H9 (cell line): Measurements from ENCODE around the gene WRAP73. TPM values are rescaled to one million over a fixed set of nuclear protein-coding genes. Genes with fewer than 3 reads are reported as not detected.

Source experiments
- DNase-seq: peaks from one replicate; pipeline ENCODE4 v3.0.0-alpha.2; 2017
- H2AFZ ChIP-seq: one replicate; pipeline ENCODE4 v1.6.1; 2013; ENCODE audit warnings: mild to moderate bottlenecking, low read length, control low read depth, moderate library complexity
- H2AK5ac ChIP-seq: 2 replicates; pipeline ENCODE4 v1.6.1; 2013; ENCODE audit warnings: low read length, control low read depth, mixed read lengths; ENCODE audit not compliant: insufficient read length
- H2BK120ac ChIP-seq: one replicate; pipeline ENCODE4 v1.6.1; 2013; ENCODE audit warnings: low read depth, mild to moderate bottlenecking, low read length, control low read depth, inconsistent platforms; ENCODE audit not compliant: poor library complexity, severe bottlenecking
- H2BK12ac ChIP-seq: 2 replicates; pipeline ENCODE4 v1.6.1; 2013; ENCODE audit warnings: low read length, control low read depth, mixed read lengths, low read depth; ENCODE audit not compliant: insufficient read length
- H2BK15ac ChIP-seq: 2 replicates; pipeline ENCODE4 v1.6.1; 2013; ENCODE audit warnings: low read depth, low read length, control low read depth
- H2BK20ac ChIP-seq: one replicate; pipeline ENCODE4 v1.6.1; 2013; ENCODE audit warnings: low read depth, mild to moderate bottlenecking, low read length, control low read depth, inconsistent platforms; ENCODE audit not compliant: poor library complexity, severe bottlenecking
- H2BK5ac ChIP-seq: 2 replicates; pipeline ENCODE4 v1.6.1; 2013; ENCODE audit warnings: low read length, control low read depth, mixed read lengths; ENCODE audit not compliant: insufficient read length
- H3K14ac ChIP-seq: 2 replicates; pipeline ENCODE4 v1.6.1; 2013; ENCODE audit warnings: low read length, control low read depth; ENCODE audit not compliant: insufficient read depth
- H3K18ac ChIP-seq: 2 replicates; pipeline ENCODE4 v1.6.1; 2013; ENCODE audit warnings: low read depth, mild to moderate bottlenecking, mixed read lengths, low read length, control low read depth; ENCODE audit not compliant: insufficient read length
- H3K23ac ChIP-seq: 2 replicates; pipeline ENCODE4 v1.6.1; 2013; ENCODE audit warnings: low read length, control low read depth, mixed read lengths, low read depth; ENCODE audit not compliant: insufficient read length
- H3K23me2 ChIP-seq: 2 replicates; pipeline ENCODE4 v1.6.1; 2013; ENCODE audit warnings: low read depth, mild to moderate bottlenecking, mixed read lengths, low read length, control low read depth; ENCODE audit not compliant: insufficient read length, poor library complexity, severe bottlenecking
- H3K27ac ChIP-seq: 2 replicates; pipeline ENCODE4 v1.5.1; 2013; ENCODE audit warnings: low read length, control low read depth, mixed read lengths, low read depth; ENCODE audit not compliant: insufficient read length
- H3K27me3 ChIP-seq: 2 replicates; pipeline ENCODE4 v1.6.1; 2013; ENCODE audit warnings: low read length, control low read depth, inconsistent platforms; ENCODE audit not compliant: insufficient read depth
- H3K4ac ChIP-seq: 2 replicates; pipeline ENCODE4 v1.6.1; 2013; ENCODE audit warnings: low read depth, mild to moderate bottlenecking, control low read depth, inconsistent platforms, low read length, moderate library complexity
- H3K4me1 ChIP-seq: 2 replicates; pipeline ENCODE4 v1.6.1; 2013; ENCODE audit warnings: low read length, control low read depth, inconsistent platforms; ENCODE audit not compliant: insufficient read depth
- H3K4me2 ChIP-seq: 2 replicates; pipeline ENCODE4 v1.6.1; 2013; ENCODE audit warnings: low read length, control low read depth, mixed read lengths; ENCODE audit not compliant: insufficient read length, insufficient read depth
- H3K56ac ChIP-seq: 2 replicates; pipeline ENCODE4 v1.6.1; 2013; ENCODE audit warnings: low read depth, mild to moderate bottlenecking, mixed read lengths, low read length, control low read depth; ENCODE audit not compliant: insufficient read length
- H3K79me1 ChIP-seq: 2 replicates; pipeline ENCODE4 v1.6.1; 2013; ENCODE audit warnings: low read depth, mild to moderate bottlenecking, moderate library complexity, low read length, control low read depth, inconsistent platforms; ENCODE audit not compliant: insufficient read depth, poor library complexity, severe bottlenecking
- H3K79me2 ChIP-seq: 2 replicates; pipeline ENCODE4 v1.6.1; 2013; ENCODE audit warnings: low read length, control low read depth, inconsistent platforms; ENCODE audit not compliant: insufficient read depth
- H3K9ac ChIP-seq: 2 replicates; pipeline ENCODE4 v1.6.1; 2013; ENCODE audit warnings: low read length, control low read depth, mixed read lengths; ENCODE audit not compliant: insufficient read length; ENCODE audit errors: extremely low read depth
- H3K9me3 ChIP-seq: one replicate; pipeline ENCODE4 v1.6.1; 2013; ENCODE audit warnings: low read depth, low read length, inconsistent platforms; ENCODE audit not compliant: control insufficient read depth
- H3T11ph ChIP-seq: one replicate; pipeline ENCODE4 v1.6.1; 2013; ENCODE audit warnings: mild to moderate bottlenecking, low read length, control low read depth, inconsistent platforms
- H4K20me1 ChIP-seq: one replicate; pipeline ENCODE4 v1.6.1; 2013; ENCODE audit not compliant: control insufficient read depth, insufficient read length, insufficient read depth
- H4K5ac ChIP-seq: 2 replicates; pipeline ENCODE4 v1.6.1; 2013; ENCODE audit warnings: low read depth, mild to moderate bottlenecking, mixed read lengths, low read length, control low read depth; ENCODE audit not compliant: insufficient read length
- H4K8ac ChIP-seq: replicated peaks from 2 replicates; pipeline ENCODE4 v1.6.1; 2013; ENCODE audit warnings: low read length, control low read depth, mixed read lengths, low read depth; ENCODE audit not compliant: insufficient read length
- H4K91ac ChIP-seq: 2 replicates; pipeline ENCODE4 v1.6.1; 2013; ENCODE audit warnings: low read depth, mild to moderate bottlenecking, moderate library complexity, mixed read lengths, low read length, control low read depth; ENCODE audit not compliant: insufficient read length
- H3K27ac Mint-ChIP-seq, 3 experiments: 2 replicates in 2 of 3; 3 replicates in 1 of 3; pipeline ENCODE4 v1.8.0; 2020 to 2021; ENCODE audit warnings: mixed read lengths in 3 of 3, mild to moderate bottlenecking in 1 of 3, moderate library complexity in 1 of 3
- H3K27me3 Mint-ChIP-seq: 2 replicates; pipeline ENCODE4 v1.8.0; 2021; ENCODE audit warnings: low read depth, mild to moderate bottlenecking, moderate library complexity, mixed read lengths
- H3K36me3 Mint-ChIP-seq, 3 experiments: 2 replicates in 2 of 3; 3 replicates in 1 of 3; pipeline ENCODE4 v1.8.0; 2020 to 2021; ENCODE audit warnings: low read depth in 3 of 3, mixed read lengths in 3 of 3; ENCODE audit not compliant: insufficient read depth in 1 of 3
- H3K4me1 Mint-ChIP-seq, 2 experiments: 2 replicates each; pipeline ENCODE4 v1.8.0; 2020; ENCODE audit warnings: mixed read lengths in 2 of 2
- H3K4me3 Mint-ChIP-seq, 2 experiments: 2 replicates in 1 of 2; 3 replicates in 1 of 2; pipeline ENCODE4 v1.8.0; 2020 to 2021; ENCODE audit warnings: mild to moderate bottlenecking in 2 of 2, mixed read lengths in 2 of 2, moderate library complexity in 1 of 2
- H3K9me3 Mint-ChIP-seq, 2 experiments: 2 replicates in 1 of 2; 3 replicates in 1 of 2; pipeline ENCODE4 v1.8.0; 2020; ENCODE audit warnings: mild to moderate bottlenecking in 2 of 2, mixed read lengths in 2 of 2, moderate library complexity in 1 of 2
- WGBS: extraction: QIAGEN DNeasy Blood & Tissue Kit; methylation state at CpG from one replicate; pipeline ENCODE4 v1.1.7; 2013; ENCODE audit warnings: missing lambda C conversion rate, low lambda C conversion rate, mixed read lengths; ENCODE audit not compliant: insufficient read length; ENCODE audit errors: extremely low coverage; 5-methylcytosine and 5-hydroxymethylcytosine counted together
- total RNA-seq: library from RNA; stranded (reverse); gene quantifications from 2 replicates; pipeline ENCODE4 v1.2.1, GENCODE V29; 2021
- TF ChIP-seq, protein P1 (sequence below): fragments of 200-600 bp; sonication (generic); conservative IDR thresholded peaks from 3 replicates; pipeline ENCODE4 v1.8.0; 2021; ENCODE audit warnings: antibody characterized with exemption, mild to moderate bottlenecking

The WRAP73 gene
- total RNA-seq, 1 experiment from 2014 or later = 28.4 TPM

DNA sequence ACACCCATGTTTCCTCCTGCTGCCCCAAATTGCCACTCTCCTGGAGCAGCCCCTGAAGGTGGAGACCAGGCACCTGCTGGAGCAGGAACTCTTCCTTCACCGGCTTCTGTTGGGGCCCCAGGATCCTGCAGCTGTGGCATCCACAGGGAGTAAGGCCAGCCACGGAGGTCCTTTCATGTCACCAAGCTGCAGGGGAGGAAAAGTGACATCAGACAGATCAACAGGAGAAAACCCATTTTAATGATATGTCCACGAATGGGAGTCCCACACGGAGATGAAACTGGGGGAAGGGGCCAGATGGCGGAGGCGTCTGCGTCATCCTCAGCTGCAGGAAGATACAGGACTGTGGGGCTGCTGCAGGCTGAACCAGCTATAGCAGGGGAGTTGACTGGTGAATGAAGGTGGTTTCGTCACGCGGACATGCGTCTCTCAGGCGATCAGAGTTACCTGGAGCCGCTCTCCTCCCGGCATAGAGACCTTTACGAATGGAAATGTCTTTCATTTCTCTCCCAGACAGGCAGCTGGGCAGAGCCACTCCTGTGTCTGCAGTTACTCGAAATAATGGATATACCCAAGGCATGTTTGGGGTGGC, 12.3 kb upstream of the WRAP73 start:
- Histone ChIP-seq H3K14ac (no peak overlapping the region), H3K79me2 (no peaks in the 10 kb centered on the region), H4K20me1 (no peaks in the 10 kb centered on the region), H2AK5ac (no peak overlapping the region), H2BK120ac (no peak overlapping the region), H3K4me2 (no peak overlapping the region), H2BK12ac (no peak overlapping the region), H3T11ph (no peak overlapping the region), H2AFZ (no peak overlapping the region), H4K8ac (no peak overlapping the region), H2BK15ac (no peak overlapping the region), H3K27ac (no peak overlapping the region), H3K23ac (no peak overlapping the region), H4K91ac (no peak overlapping the region), H2BK5ac (no peak overlapping the region), H3K9me3 (no peaks in the 10 kb centered on the region), H3K4ac (no peak overlapping the region), H3K79me1 (no peaks in the 10 kb centered on the region), H3K4me1 (no peaks in the 10 kb centered on the region), H3K18ac (no peak overlapping the region), H3K56ac (no peak overlapping the region), H2BK20ac (no peak overlapping the region), H3K27me3 (no peaks in the 10 kb centered on the region; the same call in 1 of the 2 replicates), H4K5ac (no peak overlapping the region), H3K9ac (no peak overlapping the region), H3K23me2 (no peaks in the 10 kb centered on the region)
- TF ChIP-seq, protein P1, sequence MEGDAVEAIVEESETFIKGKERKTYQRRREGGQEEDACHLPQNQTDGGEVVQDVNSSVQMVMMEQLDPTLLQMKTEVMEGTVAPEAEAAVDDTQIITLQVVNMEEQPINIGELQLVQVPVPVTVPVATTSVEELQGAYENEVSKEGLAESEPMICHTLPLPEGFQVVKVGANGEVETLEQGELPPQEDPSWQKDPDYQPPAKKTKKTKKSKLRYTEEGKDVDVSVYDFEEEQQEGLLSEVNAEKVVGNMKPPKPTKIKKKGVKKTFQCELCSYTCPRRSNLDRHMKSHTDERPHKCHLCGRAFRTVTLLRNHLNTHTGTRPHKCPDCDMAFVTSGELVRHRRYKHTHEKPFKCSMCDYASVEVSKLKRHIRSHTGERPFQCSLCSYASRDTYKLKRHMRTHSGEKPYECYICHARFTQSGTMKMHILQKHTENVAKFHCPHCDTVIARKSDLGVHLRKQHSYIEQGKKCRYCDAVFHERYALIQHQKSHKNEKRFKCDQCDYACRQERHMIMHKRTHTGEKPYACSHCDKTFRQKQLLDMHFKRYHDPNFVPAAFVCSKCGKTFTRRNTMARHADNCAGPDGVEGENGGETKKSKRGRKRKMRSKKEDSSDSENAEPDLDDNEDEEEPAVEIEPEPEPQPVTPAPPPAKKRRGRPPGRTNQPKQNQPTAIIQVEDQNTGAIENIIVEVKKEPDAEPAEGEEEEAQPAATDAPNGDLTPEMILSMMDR = no peak
- no CpG with 5 or more reads among the region's 16 CpGs for WGBS
- Mint-ChIP-seq H3K9me3 (no peaks in the 10 kb centered on the region), H3K36me3 (no peaks in the 10 kb centered on the region), H3K4me3 (no peak overlapping the region), H3K27ac (no peak overlapping the region), H3K27me3 (peaks cover 53% of the 10 kb centered on the region), H3K4me1 (peaks cover 11 to 26% of the 10 kb centered on the region in 2 experiments)
- no peak for DNase-seq
